HAP-1 (cell line): Measurements from ENCODE around the gene LEO1.
"Not testable (repeated sequence)": the region's sequence is repeated elsewhere in the genome, so short reads cannot be mapped to it uniquely, and the experiment has no call there.

Experiments used
- DNase-seq, 2 experiments: peaks; one replicate each; pipeline ENCODE4 v3.0.0-alpha.2; 2016 to 2020; ENCODE audit warnings: low spot score in 2 of 2
- H3K27me3 ChIP-seq: fragments of 250-450 bp; sonication (Bioruptor Pico); 2 replicates; pipeline ENCODE4 v1.5.1; 2020; ENCODE audit warnings: low read depth, mild to moderate bottlenecking, moderate library complexity
- H3K36me3 ChIP-seq: fragments of 250-450 bp; sonication (Bioruptor Pico); replicated peaks from 2 replicates; pipeline ENCODE4 v1.5.1; 2020; ENCODE audit warnings: mild to moderate bottlenecking
- H3K4me1 ChIP-seq: fragments of 250-450 bp; sonication (Bioruptor Pico); 2 replicates; pipeline ENCODE4 v1.5.1; 2020; ENCODE audit warnings: mild to moderate bottlenecking
- H3K4me3 ChIP-seq: fragments of 250-450 bp; sonication (Bioruptor Pico); 2 replicates; pipeline ENCODE4 v1.5.1; 2020; ENCODE audit warnings: mild to moderate bottlenecking, moderate library complexity
- H3K9me3 ChIP-seq: fragments of 250-450 bp; sonication (Bioruptor Pico); 2 replicates; pipeline ENCODE4 v1.5.1; 2020; ENCODE audit warnings: mild to moderate bottlenecking, moderate library complexity
- in situ Hi-C: fragments of 300-500 bp; cut with MboI; formaldehyde crosslinking; loops from 3 replicates; pipeline ENCODE4 v1.14.3; 2020; ENCODE audit warnings: low sequenced_read_pairs, inconsistent platforms, mixed read lengths

Gene LEO1

GRCh38 chr15:52010633-52011595 is 39.3 kb upstream of the LEO1 start:
- Histone ChIP-seq H3K4me3 (no peak overlapping the region), H3K9me3 (no peaks in the 10 kb centered on the region), H3K36me3 (no peaks in the 10 kb centered on the region), H3K27me3 (no peaks in the 10 kb centered on the region), H3K4me1 (peaks cover 8% of the 10 kb centered on the region)
- in situ Hi-C loops, result no loop called here
- DNase-seq, result no peak

DNA sequence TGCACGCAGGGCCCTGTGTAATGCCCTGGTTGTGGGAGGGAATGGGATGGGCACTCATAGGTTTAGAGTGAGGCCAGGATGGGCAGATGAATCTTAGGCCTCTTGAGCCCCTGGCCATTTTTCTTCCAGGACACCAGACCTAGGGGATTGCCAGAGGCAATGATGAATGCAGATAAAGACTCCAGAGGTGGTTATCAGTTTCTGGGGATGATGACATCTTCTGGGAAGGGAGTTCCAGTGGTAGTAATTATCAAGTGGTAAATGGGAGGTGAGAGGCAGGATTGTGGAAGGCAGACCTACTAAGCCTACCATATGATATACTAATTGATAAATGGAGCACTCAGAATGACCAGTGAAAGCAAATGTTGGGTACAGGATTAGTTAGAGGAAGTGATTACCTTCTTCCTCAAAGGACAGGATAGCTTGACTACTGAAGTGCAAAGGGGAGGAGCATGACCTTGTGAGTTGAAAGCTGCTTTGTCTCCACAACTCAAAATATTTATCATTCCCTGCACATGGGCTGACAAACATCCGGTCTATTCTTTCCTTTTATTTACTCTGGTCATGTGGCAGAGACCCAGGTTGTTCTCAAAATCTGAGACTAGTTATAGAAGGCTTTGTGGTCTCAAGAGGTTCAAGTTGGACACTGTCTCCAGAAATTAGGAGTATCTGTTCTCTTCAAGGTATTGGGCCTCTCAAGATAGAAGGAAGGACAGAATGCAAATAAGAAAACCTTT is 37.3 kb upstream of the LEO1 start:
- Histone ChIP-seq H3K36me3 (no peaks in the 10 kb centered on the region), H3K27me3 (no peaks in the 10 kb centered on the region), H3K4me1 (peaks cover 8% of the 10 kb centered on the region), H3K9me3 (no peaks in the 10 kb centered on the region), H3K4me3 (no peak overlapping the region)
- in situ Hi-C loops, result no loop called here
- DNase-seq, result no peak

DNA sequence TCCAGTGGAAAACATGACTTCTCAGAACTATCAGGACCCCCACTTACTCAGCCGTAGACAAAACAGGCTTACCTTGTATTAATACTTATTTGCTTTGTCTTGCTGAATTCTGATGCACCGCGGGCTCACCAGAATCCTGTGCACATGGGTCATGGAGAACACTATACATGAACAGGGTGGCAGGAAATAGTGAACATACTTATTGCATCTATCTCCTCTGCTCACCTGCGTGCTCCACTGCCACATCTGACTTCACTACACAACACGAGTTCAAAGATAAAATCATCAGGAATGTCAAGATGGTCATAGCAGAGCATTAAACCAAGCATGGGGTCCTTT is 36.8 kb upstream of the LEO1 start:
- no peaks in the 10 kb centered on the region for H3K36me3 ChIP-seq
- no peak overlapping the region for H3K4me3 ChIP-seq
- H3K27me3 ChIP-seq, result 0 out of 2 replicates have a peak, but pooled peaks cover 2% of the 10 kb centered on the region
- H3K9me3 ChIP-seq, result no peaks in the 10 kb centered on the region
- in situ Hi-C loops, result no loop called here
- DNase-seq, result no peak
- peaks cover 8% of the 10 kb centered on the region for H3K4me1 ChIP-seq

DNA sequence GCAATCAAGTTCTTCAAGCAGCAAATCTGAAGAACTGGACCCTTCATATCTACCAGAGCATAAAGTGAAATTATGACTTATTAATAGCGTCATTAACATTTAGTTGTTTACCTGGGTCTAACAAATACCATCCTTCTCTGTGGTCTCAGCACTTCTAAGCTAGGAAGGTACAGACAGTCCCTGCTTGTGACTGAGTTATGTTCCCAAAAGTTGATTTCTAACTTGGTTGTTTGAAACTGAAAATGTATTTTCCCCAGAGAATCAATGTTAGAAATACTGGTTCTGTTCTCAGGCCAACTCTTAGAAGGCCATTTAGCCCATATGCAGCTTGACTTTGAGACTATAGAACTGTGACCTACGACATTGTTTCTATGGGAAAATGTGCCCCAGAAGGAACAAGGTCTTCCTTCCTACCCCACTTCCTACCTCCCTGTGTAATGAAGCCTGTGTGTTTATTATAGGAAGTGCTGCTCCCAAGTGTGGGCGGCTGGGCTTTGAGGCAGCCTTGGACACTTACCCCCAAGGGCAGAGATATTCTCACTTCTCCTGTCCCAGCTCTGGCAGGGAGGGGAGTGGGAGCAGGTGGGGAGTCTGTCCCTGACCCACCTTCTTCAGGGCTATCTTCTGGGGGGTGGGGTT is 35.2 kb upstream of the LEO1 start:
- Histone ChIP-seq H3K4me1 (peaks cover 2% of the 10 kb centered on the region; the same call in 1 of the 2 replicates), H3K9me3 (no peaks in the 10 kb centered on the region), H3K36me3 (no peaks in the 10 kb centered on the region), H3K27me3 (0 out of 2 replicates have a peak, but pooled peaks cover 2% of the 10 kb centered on the region), H3K4me3 (no peak overlapping the region)
- no peak for DNase-seq
- in situ Hi-C loops, result no loop called here

DNA sequence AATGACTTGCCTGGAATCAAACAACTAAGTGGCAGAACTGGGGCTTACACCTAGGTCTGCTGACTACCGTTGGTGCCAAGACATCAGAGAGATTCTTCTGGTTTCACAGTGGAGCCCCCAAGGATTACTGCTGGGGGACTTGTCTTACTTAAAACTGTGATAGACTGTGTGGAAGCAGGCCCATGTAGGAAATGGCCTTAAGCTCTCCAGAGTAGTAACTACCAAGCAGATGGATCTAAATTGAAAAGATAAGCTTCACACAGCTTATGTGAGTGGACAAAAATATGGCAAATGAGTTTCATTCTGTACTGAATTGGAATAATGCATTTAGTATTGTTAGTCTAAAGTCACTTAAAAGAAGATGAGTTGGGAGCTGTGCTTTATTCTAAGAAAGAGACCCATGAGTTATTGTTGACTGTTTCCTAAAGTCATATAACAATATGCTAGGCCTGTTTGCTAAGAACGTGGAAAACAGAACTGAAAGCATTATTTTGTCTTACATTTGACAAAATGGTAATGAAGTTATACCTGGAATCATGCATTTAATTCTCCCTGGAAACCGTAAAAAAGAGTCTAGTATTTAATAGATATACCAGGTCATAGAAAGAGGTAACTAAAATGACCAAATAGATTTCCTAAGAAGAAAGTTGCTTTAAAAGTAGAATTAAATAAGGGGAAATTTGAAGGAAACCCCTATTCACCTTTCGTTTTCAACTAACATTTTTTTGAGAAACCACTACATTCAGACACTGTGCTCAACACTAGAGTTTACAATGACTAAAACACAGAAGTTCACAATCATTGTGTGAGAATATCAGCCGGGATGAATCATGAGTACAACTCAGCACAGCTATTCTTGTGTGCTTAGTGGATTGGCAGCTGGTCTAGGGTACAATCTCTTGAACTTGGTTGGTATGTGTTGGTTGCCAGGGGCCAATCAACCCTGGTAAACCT is 34.4 kb upstream of the LEO1 start:
- Histone ChIP-seq H3K36me3 (no peaks in the 10 kb centered on the region), H3K9me3 (no peaks in the 10 kb centered on the region), H3K4me3 (no peak overlapping the region), H3K4me1 (no peaks in the 10 kb centered on the region), H3K27me3 (0 out of 2 replicates have a peak, but pooled peaks cover 2% of the 10 kb centered on the region)
- DNase-seq, result no peak
- in situ Hi-C loops, result no loop called here

- Histone ChIP-seq H3K4me1 (no peaks in the 10 kb centered on the region), H3K9me3 (no peaks in the 10 kb centered on the region), H3K36me3 (no peaks in the 10 kb centered on the region), H3K4me3 (no peak overlapping the region), H3K27me3 (0 out of 2 replicates have a peak, but pooled peaks cover 2% of the 10 kb centered on the region)
- DNase-seq, result no peak
- in situ Hi-C loops, result no loop called here
Observed at GRCh38 chr15:52004806-52005205, 33.2 kb upstream of the LEO1 start.

- no peaks in the 10 kb centered on the region for H3K4me1 ChIP-seq
- no peaks in the 10 kb centered on the region for H3K9me3 ChIP-seq
- H3K27me3 ChIP-seq, result 0 out of 2 replicates have a peak, but pooled peaks cover 2% of the 10 kb centered on the region
- no peaks in the 10 kb centered on the region for H3K36me3 ChIP-seq
- DNase-seq, result no peak
- no peak overlapping the region for H3K4me3 ChIP-seq
- in situ Hi-C loops, result no loop called here
Observed at GRCh38 chr15:52003710-52004109, 32.1 kb upstream of the LEO1 start.

DNA sequence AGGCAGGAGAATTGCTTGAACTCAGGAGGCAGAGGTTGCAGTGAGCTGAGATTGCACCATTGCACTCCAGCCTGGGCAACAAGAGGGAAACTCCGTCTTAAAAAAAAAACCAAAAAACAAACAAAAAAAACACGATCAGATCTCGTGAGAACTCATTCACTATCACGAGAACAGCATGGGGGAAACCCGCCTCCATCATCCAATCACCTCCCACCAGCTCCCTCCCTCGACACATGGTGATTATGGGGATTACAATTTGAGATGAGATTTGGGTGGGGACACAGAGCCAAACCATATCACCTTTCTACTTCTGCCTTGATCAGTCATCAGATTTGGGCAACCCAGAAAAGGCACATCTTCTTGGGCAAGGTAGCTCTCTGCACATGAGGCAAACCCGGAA is 31.5 kb upstream of the LEO1 start:
- H3K4me1 ChIP-seq, in situ Hi-C loops, H3K36me3 ChIP-seq, H3K27me3 ChIP-seq, H3K9me3 ChIP-seq, H3K4me3 ChIP-seq, DNase-seq: not testable (repeated sequence)

- Histone ChIP-seq H3K4me3 (no peak overlapping the region), H3K4me1 (no peaks in the 10 kb centered on the region), H3K27me3 (0 out of 2 replicates have a peak, but pooled peaks cover 2% of the 10 kb centered on the region), H3K36me3 (no peaks in the 10 kb centered on the region), H3K9me3 (no peaks in the 10 kb centered on the region)
- no peak for DNase-seq
- in situ Hi-C loops, result no loop called here
Observed at GRCh38 chr15:52002351-52002750, 30.8 kb upstream of the LEO1 start.

GRCh38 chr15:51992953-51993352 is 21.4 kb upstream of the LEO1 start:
- Histone ChIP-seq H3K9me3 (no peaks in the 10 kb centered on the region), H3K36me3 (no peaks in the 10 kb centered on the region), H3K4me1 (peaks cover 13% of the 10 kb centered on the region), H3K27me3 (no peaks in the 10 kb centered on the region), H3K4me3 (no peak overlapping the region)
- no peak for DNase-seq
- in situ Hi-C loops, result no loop called here

GRCh38 chr15:51991141-51991540 is 19.6 kb upstream of the LEO1 start:
- H3K9me3 ChIP-seq, result no peaks in the 10 kb centered on the region
- H3K36me3 ChIP-seq, result no peaks in the 10 kb centered on the region
- no peak overlapping the region for H3K4me3 ChIP-seq
- in situ Hi-C loops, result no loop called here
- no peak for DNase-seq
- H3K27me3 ChIP-seq, result no peaks in the 10 kb centered on the region
- H3K4me1 ChIP-seq, result peaks cover 22% of the 10 kb centered on the region

DNA sequence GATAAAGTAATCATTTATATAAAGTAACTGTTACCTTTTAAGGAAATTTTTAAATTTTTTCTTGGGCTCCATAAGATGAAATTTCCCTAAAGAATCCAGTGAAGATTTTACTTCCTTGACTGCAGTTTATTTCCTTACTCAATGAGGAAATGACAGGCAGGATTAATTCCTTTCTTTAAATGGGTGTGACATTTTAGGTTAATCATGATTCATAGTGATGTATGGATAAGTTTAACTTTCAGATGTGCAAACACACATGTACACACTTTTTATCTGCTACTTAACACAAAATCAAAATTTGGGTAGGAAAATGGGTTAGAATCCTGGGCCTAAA is 11.2 kb upstream of the LEO1 start:
- Histone ChIP-seq H3K27me3 (no peaks in the 10 kb centered on the region), H3K36me3 (no peaks in the 10 kb centered on the region), H3K9me3 (no peaks in the 10 kb centered on the region), H3K4me1 (peaks cover 17% of the 10 kb centered on the region), H3K4me3 (no peak overlapping the region)
- DNase-seq, result no peak
- in situ Hi-C loops, result no loop called here
